NCI-H2107 treated with DMSO at 0.1 percent for 48 hours (cell line): Measurements from ENCODE around the gene LMAN2.

ENCODE experiments used
- DNase-seq: peaks from one replicate; lab custom pipeline; 2025; ENCODE audit not compliant: unreplicated experiment; lab: John Stamatoyannopoulos, UW

LMAN2 gene, protein sequence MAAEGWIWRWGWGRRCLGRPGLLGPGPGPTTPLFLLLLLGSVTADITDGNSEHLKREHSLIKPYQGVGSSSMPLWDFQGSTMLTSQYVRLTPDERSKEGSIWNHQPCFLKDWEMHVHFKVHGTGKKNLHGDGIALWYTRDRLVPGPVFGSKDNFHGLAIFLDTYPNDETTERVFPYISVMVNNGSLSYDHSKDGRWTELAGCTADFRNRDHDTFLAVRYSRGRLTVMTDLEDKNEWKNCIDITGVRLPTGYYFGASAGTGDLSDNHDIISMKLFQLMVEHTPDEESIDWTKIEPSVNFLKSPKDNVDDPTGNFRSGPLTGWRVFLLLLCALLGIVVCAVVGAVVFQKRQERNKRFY

DNA sequence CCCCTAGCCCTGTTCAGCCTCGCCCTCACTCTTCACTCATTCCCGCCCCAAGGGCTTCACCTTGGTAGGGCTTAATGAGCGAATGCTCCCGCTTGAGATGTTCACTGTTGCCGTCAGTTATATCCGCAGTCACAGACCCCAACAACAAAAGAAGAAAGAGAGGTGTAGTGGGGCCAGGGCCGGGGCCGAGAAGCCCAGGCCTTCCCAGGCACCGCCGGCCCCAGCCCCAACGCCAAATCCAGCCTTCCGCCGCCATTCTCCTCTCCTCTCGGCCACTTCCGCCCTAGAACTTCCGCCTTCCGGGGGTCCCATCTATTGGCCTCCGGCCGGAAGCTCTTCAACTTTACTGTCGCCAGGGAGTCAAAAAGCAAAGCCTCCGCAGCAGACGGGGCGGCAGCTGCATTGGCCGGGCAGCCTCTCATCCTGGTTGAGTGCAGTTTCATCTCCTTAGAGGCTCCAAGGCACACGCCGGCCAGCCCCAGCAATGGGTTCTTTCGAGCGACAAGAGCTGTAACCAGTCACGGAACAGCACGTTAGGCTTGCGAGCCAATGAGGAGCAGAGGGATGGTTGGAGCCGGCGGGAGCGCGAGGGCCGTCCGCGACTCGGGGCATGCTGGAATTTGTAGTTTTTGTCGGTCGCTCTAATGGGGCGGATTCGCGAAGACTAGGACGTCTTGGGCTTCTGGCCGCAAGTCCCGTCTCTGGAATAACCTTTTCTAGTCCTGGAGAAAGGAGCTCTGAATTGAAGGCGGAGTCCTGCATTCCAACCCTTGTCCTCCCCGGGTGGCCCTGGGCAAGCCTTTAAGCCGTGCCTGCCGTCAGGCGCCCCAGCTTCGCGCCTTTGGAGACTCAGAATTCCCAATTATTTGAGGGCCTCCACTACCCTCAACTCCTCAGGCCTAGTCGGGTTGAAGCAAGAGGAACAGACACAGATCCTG, at the start of gene LMAN2:
TSS of gene LMAN2 (minus strand) at position 277 of the 938 bp plus-strand sequence. CDS start at position 256, 21 bp downstream.
- DNase-seq, result peak; percentile 71

DNA sequence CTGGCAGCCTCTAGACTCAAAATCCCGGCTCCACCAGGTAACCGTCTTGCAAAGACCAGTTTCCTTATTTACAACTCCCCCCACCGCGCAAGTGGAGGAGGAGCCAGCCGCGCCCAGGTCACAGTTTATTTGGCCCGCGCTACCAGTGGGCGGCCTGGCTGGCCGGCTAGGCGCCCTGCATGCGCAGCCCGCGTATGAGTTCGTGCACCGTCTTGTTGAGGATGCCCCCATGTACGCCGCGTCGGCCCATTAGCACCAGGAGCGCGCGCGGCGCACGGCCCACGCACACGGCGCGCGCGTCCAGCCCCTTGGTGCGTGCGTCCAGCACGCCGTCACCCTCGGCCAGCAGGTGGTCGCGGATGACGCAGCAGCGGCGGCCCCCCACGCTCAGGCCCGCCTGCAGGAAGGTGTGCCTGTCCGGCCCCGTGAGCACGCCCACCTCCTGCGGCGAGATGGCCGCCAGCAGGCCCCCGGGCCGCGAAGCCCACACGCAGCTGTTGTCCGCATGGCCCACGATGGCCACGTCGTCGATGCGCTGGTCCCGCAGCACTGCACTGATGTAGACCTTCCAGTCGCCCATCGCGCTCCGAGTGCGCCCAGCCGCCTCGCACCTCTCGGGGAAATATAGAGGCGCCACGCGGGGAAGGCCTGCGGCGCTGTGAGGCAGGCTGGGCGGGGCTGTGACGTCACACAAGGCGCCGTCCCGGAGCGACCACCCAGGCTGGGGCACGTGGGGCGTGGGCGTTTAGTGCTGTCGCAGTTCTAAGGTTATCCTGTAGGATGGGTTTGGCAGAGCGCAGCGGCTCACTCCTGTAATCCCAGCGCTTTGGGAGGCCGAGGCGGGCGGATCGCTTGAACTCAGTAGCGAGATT, 48.8 kb upstream of the LMAN2 start, which contains the start of gene PFN3:
TSS of gene PFN3 (minus strand) at position 665 of the 872 bp plus-strand sequence. CDS start at position 580, 85 bp downstream.
- DNase-seq, result no peak

DNA sequence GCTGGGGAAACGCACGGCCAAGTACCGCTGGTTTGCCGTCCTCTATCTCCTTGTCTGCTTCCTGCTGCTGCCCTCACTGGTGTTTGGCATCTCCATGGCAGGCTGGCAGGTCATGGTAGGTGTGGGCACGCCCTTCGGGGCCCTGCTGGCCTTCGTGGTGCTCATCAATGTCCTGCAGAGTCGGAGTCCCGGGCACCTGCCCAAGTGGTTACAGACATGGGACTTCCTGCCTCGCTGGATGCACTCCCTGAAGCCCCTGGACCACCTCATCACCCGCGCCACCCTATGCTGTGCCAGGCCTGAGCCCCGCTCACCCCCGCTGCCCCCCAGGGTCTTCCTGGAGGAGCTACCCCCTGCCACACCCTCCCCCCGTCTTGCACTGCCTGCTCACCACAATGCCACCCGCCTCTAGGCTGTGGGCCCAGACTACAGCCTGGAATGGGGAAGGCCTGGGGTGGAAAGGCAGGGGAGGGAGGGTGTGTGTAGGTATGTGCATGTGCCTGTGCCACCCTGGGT, 46.5 kb upstream of the LMAN2 start:
- DNase-seq, result no peak

DNA sequence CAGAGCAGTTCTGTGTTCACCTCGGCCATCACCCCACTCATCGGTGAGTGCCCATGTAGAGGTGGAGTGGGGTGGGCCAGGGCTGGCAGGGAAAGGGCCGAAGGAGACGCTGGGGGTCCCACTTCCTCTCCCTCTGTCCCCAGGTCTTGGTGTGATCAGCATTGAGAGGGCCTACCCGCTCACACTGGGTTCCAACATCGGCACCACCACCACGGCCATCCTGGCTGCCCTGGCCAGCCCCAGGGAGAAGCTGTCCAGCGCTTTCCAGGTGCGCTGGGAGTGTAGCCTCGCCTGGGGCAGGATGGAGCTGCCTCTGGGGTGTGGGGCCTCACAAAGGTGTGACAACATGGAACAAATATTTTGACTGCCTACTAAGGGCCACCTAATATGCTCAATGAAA, 45.3 kb upstream of the LMAN2 start:
- no peak for DNase-seq

DNA sequence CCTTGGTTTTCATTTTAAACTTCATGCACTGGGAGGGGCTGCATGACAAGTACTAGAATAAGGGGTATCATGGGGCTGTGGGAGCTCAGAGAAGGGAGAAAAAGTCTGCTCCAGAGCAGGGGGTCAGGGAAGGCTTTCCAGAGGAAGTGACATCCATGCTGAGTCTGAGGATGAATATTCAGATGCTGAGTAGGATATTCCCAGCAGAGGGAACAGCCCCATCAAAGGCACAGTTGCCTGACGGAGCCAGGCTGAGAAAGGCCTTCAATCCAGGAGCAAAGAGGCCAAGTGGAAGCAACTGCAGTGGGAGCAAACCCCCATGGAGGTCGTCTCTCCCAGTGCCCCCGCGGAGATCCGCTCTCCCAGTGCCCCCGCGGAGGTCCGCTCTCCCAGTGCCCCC, 44.6 kb upstream of the LMAN2 start:
- DNase-seq, result no peak

DNA sequence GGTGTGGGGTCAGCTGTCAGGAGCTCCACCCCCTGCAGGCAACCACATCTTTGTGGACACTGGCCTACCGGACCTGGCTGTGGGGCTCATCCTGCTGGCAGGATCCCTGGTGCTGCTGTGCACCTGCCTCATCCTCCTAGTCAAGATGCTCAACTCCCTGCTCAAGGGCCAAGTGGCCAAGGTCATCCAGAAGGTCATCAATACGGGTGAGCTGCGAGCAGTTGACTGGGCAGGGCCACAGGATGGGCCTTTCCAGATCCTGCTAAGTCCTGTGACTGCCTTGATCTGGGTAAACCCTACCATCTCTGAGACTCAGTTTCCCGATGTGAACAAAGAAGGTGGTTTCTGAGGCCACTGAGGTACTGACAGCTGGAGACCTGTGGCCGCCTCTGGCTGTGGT, 42.5 kb upstream of the LMAN2 start:
- no peak for DNase-seq

DNA sequence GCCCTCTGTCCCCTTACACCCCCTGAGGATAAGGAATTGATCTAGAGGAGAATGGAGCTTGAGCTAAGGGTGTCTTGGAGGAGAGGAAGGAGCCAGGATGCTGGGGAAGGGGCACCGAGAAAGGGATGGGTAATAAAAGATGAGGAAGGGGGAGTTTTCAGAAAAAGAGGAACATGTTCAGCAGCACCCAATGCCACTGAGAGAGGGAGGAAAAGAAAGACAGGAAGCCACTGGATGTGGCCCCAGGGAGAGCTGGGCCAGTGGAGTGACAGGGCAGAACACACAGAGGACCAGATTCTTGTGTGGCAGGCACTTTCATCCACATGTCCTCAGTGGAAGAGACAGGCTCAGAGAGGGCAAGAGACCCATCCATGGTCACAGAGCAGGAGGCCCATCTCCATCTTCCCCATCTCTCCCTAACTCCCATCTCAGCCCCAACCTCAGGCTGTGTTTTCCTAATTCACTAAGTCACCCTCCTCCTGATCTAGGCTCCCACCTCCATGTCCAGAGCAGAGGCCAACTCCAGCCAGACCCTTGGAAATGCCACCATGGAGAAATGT, 41.8 kb upstream of the LMAN2 start:
- DNase-seq, result no peak

DNA sequence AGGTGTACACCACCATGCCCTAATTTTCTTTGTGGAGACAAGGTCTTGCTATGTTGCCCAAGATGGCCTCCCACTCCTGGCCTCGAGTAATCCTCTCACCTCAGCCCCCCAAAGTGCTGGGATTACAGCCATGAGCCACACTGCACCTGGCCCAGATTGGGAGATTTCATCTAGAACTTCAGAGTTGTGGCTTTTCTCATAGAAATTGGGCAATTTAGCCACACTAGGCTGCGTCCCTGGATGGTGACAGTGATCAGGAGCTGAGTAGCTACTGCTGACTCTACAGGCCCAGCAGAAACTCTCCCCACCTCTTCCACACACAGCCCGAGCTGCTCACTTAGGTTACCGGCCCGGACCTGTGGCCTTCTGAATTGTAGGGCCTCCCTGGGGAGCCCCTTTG, 41.3 kb upstream of the LMAN2 start:
- no peak for DNase-seq

DNA sequence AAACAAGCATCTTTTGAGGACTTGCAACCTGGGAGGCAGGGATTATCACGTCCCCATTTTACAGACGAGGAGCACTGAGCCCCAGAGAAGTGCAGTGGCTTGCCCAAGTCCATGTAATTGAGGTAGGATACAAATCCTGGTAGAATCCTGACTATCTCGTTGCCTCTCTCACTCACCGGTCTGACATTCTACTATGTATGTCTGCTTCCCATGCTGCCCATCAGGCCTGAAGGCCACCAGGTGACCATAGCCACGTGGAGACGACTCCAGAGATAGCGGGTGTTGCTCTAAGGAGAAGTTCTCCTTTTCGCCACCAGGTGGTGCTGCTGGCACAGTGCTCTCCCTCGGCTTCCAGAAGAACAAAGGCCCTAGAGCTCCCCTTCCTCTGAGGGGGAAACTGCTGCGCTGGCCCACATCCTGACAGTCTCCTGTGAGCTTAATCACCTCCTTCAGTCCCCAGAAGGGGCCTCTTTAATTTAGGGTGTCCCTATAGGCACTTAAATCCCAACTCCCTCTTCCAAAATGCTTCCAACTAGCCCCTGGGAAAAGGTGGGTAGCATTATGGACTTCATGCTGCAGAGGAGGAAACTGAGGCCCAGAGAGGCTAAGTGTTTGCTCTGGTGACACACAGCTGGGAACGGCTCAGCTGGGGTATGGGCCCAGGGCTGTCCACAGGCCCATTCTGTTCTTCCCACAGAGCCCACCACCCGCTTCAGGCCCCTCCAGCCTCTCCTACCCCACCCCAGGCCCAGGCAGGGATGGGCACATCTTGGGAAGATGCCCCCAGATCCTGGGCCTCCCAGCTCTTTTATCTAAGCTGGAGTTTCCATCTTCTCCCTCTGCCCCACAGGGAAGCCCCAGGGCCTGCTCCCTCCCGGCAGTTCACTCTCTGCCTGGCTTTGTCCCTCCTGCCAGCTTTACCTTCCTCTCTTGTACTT, 39.2 kb upstream of the LMAN2 start:
- DNase-seq, result peak; percentile 30

DNA sequence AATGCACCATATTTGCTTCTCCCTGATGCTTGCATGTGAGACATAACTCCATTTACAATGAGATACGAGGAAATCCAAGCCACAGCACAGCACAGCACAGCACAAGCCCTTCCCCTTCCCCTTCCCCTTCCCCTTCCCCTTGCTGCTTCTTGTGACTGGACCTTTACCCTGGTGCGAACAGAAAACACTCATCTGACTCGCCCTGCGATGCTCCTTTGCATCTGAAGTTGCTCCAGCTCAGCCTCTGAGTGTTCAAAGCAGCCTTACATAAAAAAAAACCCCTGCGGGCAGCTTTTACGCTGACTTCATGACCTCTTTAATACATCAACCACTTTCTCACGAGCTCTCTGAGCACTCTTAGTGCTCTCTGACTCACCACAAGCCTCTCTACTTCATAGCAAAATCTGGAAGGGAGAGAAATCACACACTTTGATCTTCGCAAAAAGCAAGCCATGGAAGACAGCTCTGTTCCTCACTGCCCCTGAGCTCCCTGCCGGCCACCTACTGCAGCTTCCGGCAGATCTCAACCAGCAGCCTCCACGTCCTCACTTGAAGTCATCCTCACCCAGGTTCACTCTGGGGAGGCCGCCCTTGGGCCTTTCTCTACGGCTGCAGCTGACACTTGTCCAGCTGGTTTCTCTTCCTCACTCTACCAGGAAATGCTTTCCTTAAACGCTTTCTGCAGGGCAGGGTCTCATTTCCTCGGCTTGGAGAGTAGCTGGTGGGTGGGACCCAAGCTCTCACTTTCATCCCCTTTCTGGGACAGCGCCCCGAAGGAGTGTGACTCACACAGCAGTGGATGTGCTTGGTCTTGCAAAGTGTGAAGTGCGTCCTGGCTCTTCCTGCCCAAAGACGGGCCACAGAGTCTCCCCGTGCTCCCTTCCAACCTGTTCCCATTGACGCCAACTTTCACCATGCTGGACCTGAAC, 38.0 kb upstream of the LMAN2 start:
- no peak for DNase-seq

DNA sequence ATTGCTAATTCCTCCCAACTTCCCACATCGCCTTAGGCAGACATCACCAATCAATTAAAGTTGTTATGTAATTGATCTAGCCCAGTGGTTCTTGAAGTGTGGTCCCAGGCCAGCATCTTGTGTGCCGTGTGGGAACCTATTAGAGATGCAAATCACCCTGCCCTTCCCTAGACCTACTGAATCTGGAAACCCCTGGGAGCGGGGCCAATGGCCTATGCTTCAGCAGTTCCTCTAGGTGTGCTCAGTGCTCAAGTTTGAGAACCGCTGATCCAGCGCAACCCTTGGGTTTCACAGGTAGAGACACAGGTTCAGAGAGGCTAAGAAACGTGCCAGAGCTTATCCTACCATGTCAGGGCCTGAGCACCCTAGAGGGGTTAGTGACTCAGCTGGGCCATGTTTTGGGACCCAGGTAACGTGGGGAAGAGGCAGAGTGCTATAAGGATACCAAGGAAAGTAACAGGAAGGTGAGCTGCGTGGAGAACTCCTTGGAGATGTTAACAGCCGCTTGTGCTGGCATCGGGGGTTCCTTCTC, 37.1 kb upstream of the LMAN2 start:
- no peak for DNase-seq

DNA sequence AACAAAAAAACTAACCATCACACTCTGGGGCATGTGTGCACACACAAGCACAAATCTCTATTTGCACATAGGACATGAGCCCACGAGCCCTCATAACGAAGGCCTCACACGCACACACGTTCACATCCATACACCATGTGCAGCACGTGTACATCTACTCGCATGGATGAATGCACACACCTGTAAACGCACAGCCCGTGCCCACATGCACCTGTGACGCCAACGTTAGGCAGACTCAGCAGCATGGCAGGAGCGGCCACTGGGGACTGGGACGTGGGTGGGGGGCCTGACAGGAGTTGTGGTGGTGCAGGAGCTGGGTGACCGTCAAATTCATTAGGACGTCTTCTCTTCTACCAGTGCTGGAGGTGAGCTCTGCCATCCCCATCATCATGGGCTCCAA, 35.9 kb upstream of the LMAN2 start:
- DNase-seq, result no peak

DNA sequence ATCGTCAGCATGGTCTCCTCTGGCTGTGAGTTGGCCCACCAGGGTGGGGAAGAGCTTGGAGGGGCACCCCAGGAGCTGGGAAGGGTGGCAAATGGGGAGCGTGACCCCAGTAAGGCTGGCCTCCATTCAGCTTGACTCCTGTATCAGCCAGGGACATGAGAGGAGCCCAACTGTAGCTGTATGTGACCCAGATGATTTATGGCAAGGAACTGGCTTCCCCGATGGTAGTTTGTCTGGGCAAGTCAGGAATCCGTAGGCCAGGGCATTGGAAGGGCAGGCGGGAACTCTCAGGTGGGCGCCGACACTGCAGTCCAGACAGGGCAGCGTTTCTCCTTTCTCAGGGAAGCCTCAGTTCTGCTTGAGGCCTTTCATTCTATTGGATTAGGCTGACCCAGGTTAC, 35.1 kb upstream of the LMAN2 start:
- no peak for DNase-seq

DNA sequence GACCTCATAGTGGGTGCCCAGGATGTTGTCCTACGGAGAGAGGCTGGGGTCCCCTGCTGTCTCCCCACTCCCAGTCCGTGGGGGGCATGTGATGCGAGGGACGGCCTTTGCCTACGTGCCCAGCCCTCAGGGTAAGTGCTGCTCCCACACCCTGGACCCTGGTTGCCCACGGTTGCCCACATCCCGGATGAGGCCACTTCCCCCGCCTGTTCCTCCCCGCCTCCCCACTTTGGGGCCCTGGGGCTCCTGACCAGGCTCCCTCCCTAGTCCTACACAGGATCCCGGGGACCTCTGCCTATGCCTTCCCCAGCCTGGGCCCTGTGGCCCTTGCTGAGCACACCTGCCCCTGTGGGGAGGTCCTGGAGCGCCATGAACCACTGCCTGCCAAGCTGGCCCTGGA, 34.3 kb upstream of the LMAN2 start:
- no peak for DNase-seq

DNA sequence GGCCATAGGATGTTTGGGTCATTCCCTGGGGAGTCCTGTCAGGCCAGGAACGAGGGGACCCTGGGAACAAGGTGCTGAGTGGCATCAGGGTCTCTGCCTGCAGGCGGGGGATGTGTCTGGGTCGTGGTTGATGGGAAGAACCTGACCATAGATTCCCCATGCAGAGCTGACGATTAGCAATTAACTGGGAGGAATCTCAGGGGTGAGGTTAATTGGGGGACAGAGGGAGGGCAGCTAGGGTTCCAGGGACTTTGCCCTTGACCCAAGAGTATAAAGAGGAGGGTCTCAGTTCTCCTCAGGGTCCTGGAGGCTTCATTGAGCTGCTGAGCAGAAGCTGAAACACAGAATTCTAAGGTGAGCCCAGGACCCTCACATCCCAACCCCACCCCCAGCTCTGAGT, 32.7 kb upstream of the LMAN2 start, which contains the start of gene SLC34A1:
TSS of gene SLC34A1 (plus strand) at position 301 of the 400 bp plus-strand sequence. CDS start 1,308 bp downstream, outside the sequence.
- DNase-seq, result no peak

DNA sequence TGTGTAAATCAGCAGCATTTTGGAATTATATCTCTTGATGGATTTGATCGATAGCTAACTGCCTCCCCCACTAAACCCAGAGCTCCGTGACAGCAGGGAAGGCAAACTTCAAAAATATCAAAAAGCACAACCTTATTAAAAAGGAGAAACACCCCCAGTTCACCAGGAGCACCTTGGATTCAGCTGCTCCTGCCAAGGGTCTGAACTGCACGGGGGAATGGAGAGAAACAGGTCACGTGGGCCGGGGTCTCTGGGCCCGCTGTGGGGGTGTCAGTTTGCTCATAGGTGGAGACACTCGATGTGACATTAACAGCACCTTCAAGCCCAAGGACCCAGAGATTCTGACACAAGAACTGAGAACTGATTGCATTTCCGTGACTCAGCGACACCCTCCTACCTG, 31.7 kb upstream of the LMAN2 start:
- no peak for DNase-seq

DNA sequence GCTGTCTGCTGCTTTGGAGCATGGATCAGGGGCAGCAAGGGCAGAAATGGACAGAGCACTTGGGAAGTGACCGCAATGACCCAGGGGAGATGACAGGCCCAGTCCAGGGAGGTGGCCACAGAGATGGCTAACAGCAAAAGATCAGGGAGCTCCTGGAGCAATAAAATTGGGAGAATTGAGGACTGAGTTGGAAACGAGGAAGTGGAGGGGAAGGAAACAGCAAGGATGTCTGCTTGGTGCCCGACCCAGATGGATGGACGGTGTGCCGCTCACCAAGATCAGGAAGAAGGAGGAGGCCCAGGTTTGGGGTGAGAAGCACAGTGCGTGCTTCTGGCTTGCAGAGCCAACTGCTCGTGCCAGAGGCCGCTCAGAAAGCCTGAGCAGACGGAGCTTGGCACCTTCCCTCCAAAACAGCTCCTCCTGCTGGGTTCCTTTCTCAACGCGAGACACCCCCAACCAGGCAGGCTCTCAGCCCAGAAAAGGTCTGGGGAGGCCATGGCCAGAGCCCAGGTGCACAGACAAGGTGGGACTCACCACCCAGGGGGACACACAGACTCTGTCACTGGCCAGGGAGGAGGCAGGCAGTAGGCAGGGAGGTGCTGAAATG, 31.1 kb upstream of the LMAN2 start:
- no peak for DNase-seq

DNA sequence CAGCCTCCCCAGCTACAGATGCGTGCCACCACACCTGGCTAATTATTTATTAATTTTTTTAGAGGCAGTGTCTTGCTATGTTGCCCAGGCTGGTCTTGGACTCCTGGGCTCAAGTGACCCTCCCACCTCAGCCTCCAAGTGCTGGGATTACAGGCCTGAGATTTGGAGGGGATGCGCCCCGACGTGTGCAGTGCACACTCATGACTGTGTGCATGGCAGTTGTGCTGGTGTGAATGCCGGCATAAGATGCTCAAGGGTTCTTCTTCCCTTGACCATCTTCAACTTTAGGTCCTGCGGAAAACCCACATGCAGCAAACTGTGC, 29.3 kb upstream of the LMAN2 start:
- DNase-seq, result no peak
